ENCODE measurements around the gene ZC3H12D. TPM values are rescaled to one million over a fixed set of nuclear protein-coding genes. Genes with fewer than 3 reads are reported as not detected.
"Not testable (repeated sequence)": the region's sequence is repeated elsewhere in the genome, so short reads cannot be mapped to it uniquely, and the experiment has no call there.

The ZC3H12D gene
- total RNA-seq, 1 experiment from 2014 or later = 0.03 TPM

GRCh38 chr6:149495349-149496016, 10.7 kb upstream of the ZC3H12D start:
- H3K36me3 ChIP-seq (replicated peaks; ENCODE audit: control insufficient read depth, insufficient read depth, low read length); H3K4me3 ChIP-seq (ENCODE audit: insufficient read depth, low read depth, low read length); DNase-seq; H3K27me3 ChIP-seq (ENCODE audit: control insufficient read depth, insufficient read depth, low read length): not testable (repeated sequence)

- not testable (repeated sequence) for DNase-seq; H3K36me3 ChIP-seq (replicated peaks; ENCODE audit: control insufficient read depth, insufficient read depth, low read length); H3K4me3 ChIP-seq (ENCODE audit: insufficient read depth, low read depth, low read length); H3K27me3 ChIP-seq (ENCODE audit: control insufficient read depth, insufficient read depth, low read length)
Observed at GRCh38 chr6:149494810-149495209, 10.0 kb upstream of the ZC3H12D start.

- DNase-seq = no peak
- Histone ChIP-seq H3K4me3 (ENCODE audit: insufficient read depth, low read depth, low read length) (no peak overlapping the region), H3K36me3 (replicated peaks; ENCODE audit: control insufficient read depth, insufficient read depth, low read length) (no peaks in the 10 kb centered on the region), H3K27me3 (ENCODE audit: control insufficient read depth, insufficient read depth, low read length) (no peaks in the 10 kb centered on the region)
Observed at GRCh38 chr6:149493761-149494320, 9.0 kb upstream of the ZC3H12D start.

GRCh38 chr6:149492798-149493343, 8.1 kb upstream of the ZC3H12D start:
- Histone ChIP-seq H3K36me3 (replicated peaks; ENCODE audit: control insufficient read depth, insufficient read depth, low read length) (no peaks in the 10 kb centered on the region), H3K27me3 (ENCODE audit: control insufficient read depth, insufficient read depth, low read length) (no peaks in the 10 kb centered on the region), H3K4me3 (ENCODE audit: insufficient read depth, low read depth, low read length) (no peak overlapping the region)
- no peak for DNase-seq

GRCh38 chr6:149489967-149490366, 5.2 kb upstream of the ZC3H12D start:
- no peak overlapping the region for H3K4me3 ChIP-seq (ENCODE audit: insufficient read depth, low read depth, low read length)
- H3K27me3 ChIP-seq (ENCODE audit: control insufficient read depth, insufficient read depth, low read length) = no peaks in the 10 kb centered on the region
- H3K36me3 ChIP-seq (replicated peaks; ENCODE audit: control insufficient read depth, insufficient read depth, low read length) = no peaks in the 10 kb centered on the region
- DNase-seq = no peak

GRCh38 chr6:149488815-149489214, 4.0 kb upstream of the ZC3H12D start:
- Histone ChIP-seq H3K36me3 (replicated peaks; ENCODE audit: control insufficient read depth, insufficient read depth, low read length) (no peaks in the 10 kb centered on the region), H3K4me3 (ENCODE audit: insufficient read depth, low read depth, low read length) (no peak overlapping the region), H3K27me3 (ENCODE audit: control insufficient read depth, insufficient read depth, low read length) (no peaks in the 10 kb centered on the region)
- DNase-seq = no peak

GRCh38 chr6:149487316-149487715, 2.5 kb upstream of the ZC3H12D start:
- H3K4me3 ChIP-seq (ENCODE audit: insufficient read depth, low read depth, low read length) = no peak overlapping the region
- DNase-seq = no peak
- no peaks in the 10 kb centered on the region for H3K36me3 ChIP-seq (replicated peaks; ENCODE audit: control insufficient read depth, insufficient read depth, low read length)
- no peaks in the 10 kb centered on the region for H3K27me3 ChIP-seq (ENCODE audit: control insufficient read depth, insufficient read depth, low read length)

GRCh38 chr6:149483849-149484655, 762 bp downstream of the ZC3H12D start:
- no peaks in the 10 kb centered on the region for H3K36me3 ChIP-seq (replicated peaks; ENCODE audit: control insufficient read depth, insufficient read depth, low read length)
- H3K27me3 ChIP-seq (ENCODE audit: control insufficient read depth, insufficient read depth, low read length) = no peaks in the 10 kb centered on the region
- H3K4me3 ChIP-seq (ENCODE audit: insufficient read depth, low read depth, low read length) = no peak overlapping the region
- DNase-seq = no peak

GRCh38 chr6:149483334-149483725, 1.5 kb downstream of the ZC3H12D start:
- Histone ChIP-seq H3K27me3 (ENCODE audit: control insufficient read depth, insufficient read depth, low read length) (no peaks in the 10 kb centered on the region), H3K4me3 (ENCODE audit: insufficient read depth, low read depth, low read length) (no peak overlapping the region), H3K36me3 (replicated peaks; ENCODE audit: control insufficient read depth, insufficient read depth, low read length) (no peaks in the 10 kb centered on the region)
- no peak for DNase-seq

GRCh38 chr6:149482545-149483333, 2.1 kb downstream of the ZC3H12D start:
- Histone ChIP-seq H3K36me3 (replicated peaks; ENCODE audit: control insufficient read depth, insufficient read depth, low read length) (no peaks in the 10 kb centered on the region), H3K27me3 (ENCODE audit: control insufficient read depth, insufficient read depth, low read length) (no peaks in the 10 kb centered on the region), H3K4me3 (ENCODE audit: insufficient read depth, low read depth, low read length) (no peak overlapping the region)
- DNase-seq = no peak

GRCh38 chr6:149480502-149481280, 4.1 kb downstream of the ZC3H12D start:
- no peaks in the 10 kb centered on the region for H3K27me3 ChIP-seq (ENCODE audit: control insufficient read depth, insufficient read depth, low read length)
- no peak for DNase-seq
- H3K4me3 ChIP-seq (ENCODE audit: insufficient read depth, low read depth, low read length) = no peak overlapping the region
- no peaks in the 10 kb centered on the region for H3K36me3 ChIP-seq (replicated peaks; ENCODE audit: control insufficient read depth, insufficient read depth, low read length)

GRCh38 chr6:149478631-149479314, 6.0 kb downstream of the ZC3H12D start:
- H3K27me3 ChIP-seq (ENCODE audit: control insufficient read depth, insufficient read depth, low read length) = no peaks in the 10 kb centered on the region
- no peak for DNase-seq
- no peak overlapping the region for H3K4me3 ChIP-seq (ENCODE audit: insufficient read depth, low read depth, low read length)
- H3K36me3 ChIP-seq (replicated peaks; ENCODE audit: control insufficient read depth, insufficient read depth, low read length) = no peaks in the 10 kb centered on the region

GRCh38 chr6:149477544-149477943, 7.3 kb downstream of the ZC3H12D start:
- no peaks in the 10 kb centered on the region for H3K36me3 ChIP-seq (replicated peaks; ENCODE audit: control insufficient read depth, insufficient read depth, low read length)
- no peaks in the 10 kb centered on the region for H3K27me3 ChIP-seq (ENCODE audit: control insufficient read depth, insufficient read depth, low read length)
- H3K4me3 ChIP-seq (ENCODE audit: insufficient read depth, low read depth, low read length) = no peak overlapping the region
- DNase-seq = no peak
